GM18873 (cell line): Measurements from ENCODE around the gene PPFIBP1.
"Not testable (repeated sequence)": the region's sequence is repeated elsewhere in the genome, so short reads cannot be mapped to it uniquely, and the experiment has no call there.

ENCODE experiments used
- ATAC-seq: cut with Tn5 transposase; IDR thresholded peaks from one replicate; pipeline ENCODE4 v1.9.1; 2021; ENCODE audit warnings: mild to moderate bottlenecking, moderate library complexity, moderate number of reproducible peaks; ENCODE audit not compliant: unreplicated experiment, low FRiP score

PPFIBP1 gene

GRCh38 chr12:27644158-27644845 is 120.3 kb downstream of the PPFIBP1 start:
- no peak for ATAC-seq

GRCh38 chr12:27645671-27646070 is 121.7 kb downstream of the PPFIBP1 start:
- no peak for ATAC-seq

GRCh38 chr12:27646149-27646548 is 122.1 kb downstream of the PPFIBP1 start:
- no peak for ATAC-seq

GRCh38 chr12:27650011-27650410 is 126.0 kb downstream of the PPFIBP1 start:
- no peak for ATAC-seq

- no peak for ATAC-seq
These were observed 127.2 kb downstream of the PPFIBP1 start for GRCh38 chr12:27651201-27651600.

- no peak for ATAC-seq
These were observed 128.3 kb downstream of the PPFIBP1 start for GRCh38 chr12:27652174-27652763.

- no peak for ATAC-seq
These were observed 129.7 kb downstream of the PPFIBP1 start for GRCh38 chr12:27653661-27654060.

GRCh38 chr12:27655476-27655875 is 131.5 kb downstream of the PPFIBP1 start:
- not testable (repeated sequence) for ATAC-seq

GRCh38 chr12:27657296-27657695 is 133.3 kb downstream of the PPFIBP1 start:
- no peak for ATAC-seq

GRCh38 chr12:27665704-27666103 is 141.7 kb downstream of the PPFIBP1 start:
- no peak for ATAC-seq

- ATAC-seq = no peak
These were observed 142.5 kb downstream of the PPFIBP1 start for GRCh38 chr12:27666510-27666909.

GRCh38 chr12:27667540-27667939 is 143.5 kb downstream of the PPFIBP1 start:
- ATAC-seq = no peak

GRCh38 chr12:27672051-27672450 is 148.0 kb downstream of the PPFIBP1 start:
- no peak for ATAC-seq

- no peak for ATAC-seq
These were observed 148.6 kb downstream of the PPFIBP1 start for GRCh38 chr12:27672643-27673042.

GRCh38 chr12:27673101-27673718 is 149.2 kb downstream of the PPFIBP1 start:
- no peak for ATAC-seq

- ATAC-seq = no peak
These were observed 151.0 kb downstream of the PPFIBP1 start for GRCh38 chr12:27674989-27675388.

- ATAC-seq = no peak
These were observed 156.6 kb downstream of the PPFIBP1 start for GRCh38 chr12:27680619-27681018.

GRCh38 chr12:27682534-27682933 is 158.5 kb downstream of the PPFIBP1 start:
- no peak for ATAC-seq

GRCh38 chr12:27685274-27685673 is 161.3 kb downstream of the PPFIBP1 start:
- ATAC-seq = no peak

- ATAC-seq = no peak
These were observed 162.1 kb downstream of the PPFIBP1 start for GRCh38 chr12:27686147-27686546.

GRCh38 chr12:27688671-27689070 is 164.7 kb downstream of the PPFIBP1 start:
- no peak for ATAC-seq
